Choroid plexus epithelial cell (primary cell): Measurements from ENCODE around the gene DPYSL4.

Experiments
- DNase-seq: peaks from one replicate; pipeline ENCODE4 v3.0.0-alpha.2; 2010; ENCODE audit warnings: low read depth
- H3K4me3 ChIP-seq: 2 replicates; pipeline ENCODE4 v1.5.1; 2011; ENCODE audit warnings: low read depth, mild to moderate bottlenecking, control low read depth, low read length, moderate library complexity
- CTCF ChIP-seq: conservative IDR thresholded peaks from 2 replicates; pipeline ENCODE4 v1.5.1; 2011; ENCODE audit warnings: low read depth, mild to moderate bottlenecking, control low read depth, inconsistent platforms, low read length, moderate library complexity

Gene DPYSL4

GRCh38 chr10:132150777-132151176, 36.0 kb upstream of the DPYSL4 start:
- no peak for DNase-seq
- TF ChIP-seq CTCF: no peak
- H3K4me3 ChIP-seq: no peak overlapping the region

- no peak for DNase-seq
- H3K4me3 ChIP-seq: no peak overlapping the region
- no peak for TF ChIP-seq CTCF
Observed at GRCh38 chr10:132151286-132151950, 35.3 kb upstream of the DPYSL4 start.

- no peak for TF ChIP-seq CTCF
- no peak overlapping the region for H3K4me3 ChIP-seq
- DNase-seq: no peak
Observed at GRCh38 chr10:132151951-132152505, 34.7 kb upstream of the DPYSL4 start.

- TF ChIP-seq CTCF: no peak
- H3K4me3 ChIP-seq: no peak overlapping the region
- DNase-seq: no peak
Observed at GRCh38 chr10:132152896-132153580, 33.7 kb upstream of the DPYSL4 start.

- TF ChIP-seq CTCF: no peak
- DNase-seq: no peak
- no peak overlapping the region for H3K4me3 ChIP-seq
Observed at GRCh38 chr10:132153616-132154217, 33.0 kb upstream of the DPYSL4 start.

- no peak overlapping the region for H3K4me3 ChIP-seq
- no peak for DNase-seq
- TF ChIP-seq CTCF: no peak
Observed at GRCh38 chr10:132154440-132154839, 32.3 kb upstream of the DPYSL4 start.

- no peak overlapping the region for H3K4me3 ChIP-seq
- TF ChIP-seq CTCF: no peak
- no peak for DNase-seq
Observed at GRCh38 chr10:132154931-132155330, 31.8 kb upstream of the DPYSL4 start.
